ENCODE data around the gene SKA1. TPM values are rescaled to one million over a fixed set of nuclear protein-coding genes. Genes with fewer than 3 reads are reported as not detected.
"Not testable (repeated sequence)": the region's sequence is repeated elsewhere in the genome, so short reads cannot be mapped to it uniquely, and the experiment has no call there.

The SKA1 gene
- total RNA-seq, 4 donors from 2014 or later: 0.45 TPM; not detected in 3

- no peak overlapping the region for H3K4me3 ChIP-seq (replicated peaks in 1 of 3)
- intact Hi-C loops (cut with DNase I): no loop called here
- H3K9me3 ChIP-seq: no peaks in the 10 kb centered on the region
- no peaks in the 10 kb centered on the region for H3K36me3 ChIP-seq
- no peaks in the 10 kb centered on the region for H3K4me1 ChIP-seq
- no peak for DNase-seq
- H3K27ac ChIP-seq: no peak overlapping the region
- no peaks in the 10 kb centered on the region for H3K27me3 ChIP-seq
- WGBS, 2 donors: 56 to 61% methylated on average over 17 of the region's 17 CpGs
- TF ChIP-seq, protein P1, sequence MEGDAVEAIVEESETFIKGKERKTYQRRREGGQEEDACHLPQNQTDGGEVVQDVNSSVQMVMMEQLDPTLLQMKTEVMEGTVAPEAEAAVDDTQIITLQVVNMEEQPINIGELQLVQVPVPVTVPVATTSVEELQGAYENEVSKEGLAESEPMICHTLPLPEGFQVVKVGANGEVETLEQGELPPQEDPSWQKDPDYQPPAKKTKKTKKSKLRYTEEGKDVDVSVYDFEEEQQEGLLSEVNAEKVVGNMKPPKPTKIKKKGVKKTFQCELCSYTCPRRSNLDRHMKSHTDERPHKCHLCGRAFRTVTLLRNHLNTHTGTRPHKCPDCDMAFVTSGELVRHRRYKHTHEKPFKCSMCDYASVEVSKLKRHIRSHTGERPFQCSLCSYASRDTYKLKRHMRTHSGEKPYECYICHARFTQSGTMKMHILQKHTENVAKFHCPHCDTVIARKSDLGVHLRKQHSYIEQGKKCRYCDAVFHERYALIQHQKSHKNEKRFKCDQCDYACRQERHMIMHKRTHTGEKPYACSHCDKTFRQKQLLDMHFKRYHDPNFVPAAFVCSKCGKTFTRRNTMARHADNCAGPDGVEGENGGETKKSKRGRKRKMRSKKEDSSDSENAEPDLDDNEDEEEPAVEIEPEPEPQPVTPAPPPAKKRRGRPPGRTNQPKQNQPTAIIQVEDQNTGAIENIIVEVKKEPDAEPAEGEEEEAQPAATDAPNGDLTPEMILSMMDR (IDR thresholded peaks at IDR 0.05): no peak
- TF ChIP-seq POLR2A (IDR thresholded peaks at IDR 0.05): no peak
These were observed 30.9 kb downstream of the SKA1 start for GRCh38 chr18:50405582-50406271.

DNA sequence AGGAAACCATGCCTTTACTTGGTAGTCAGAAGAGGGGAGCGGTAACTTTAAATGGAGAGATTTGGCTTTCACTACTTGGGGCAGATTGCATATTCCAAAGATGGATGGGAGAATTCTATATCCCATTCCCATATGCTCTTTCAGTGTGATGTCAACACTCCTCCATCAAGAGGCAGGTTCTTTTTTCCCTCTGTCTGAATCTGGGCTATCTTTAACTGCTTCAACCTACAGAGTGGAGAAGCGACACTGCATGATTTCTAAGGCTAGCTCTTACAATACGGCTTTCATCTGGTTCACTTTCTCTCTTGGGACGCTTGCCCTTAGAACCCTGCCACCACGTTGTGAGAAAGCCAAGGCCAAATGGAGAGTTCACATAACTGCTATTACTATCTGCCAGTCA is 34.4 kb downstream of the SKA1 start:
- DNase-seq: no peak
- Histone ChIP-seq H3K4me3 (replicated peaks in 1 of 3) (no peak overlapping the region), H3K27me3 (no peaks in the 10 kb centered on the region), H3K27ac (no peak overlapping the region), H3K4me1 (no peaks in the 10 kb centered on the region), H3K36me3 (no peaks in the 10 kb centered on the region), H3K9me3 (no peaks in the 10 kb centered on the region)
- no peak for TF ChIP-seq POLR2A (IDR thresholded peaks at IDR 0.05)
- TF ChIP-seq, protein P1 (IDR thresholded peaks at IDR 0.05): no peak
- WGBS, 2 donors: 76 to 78% methylated on average over 5 of the region's 5 CpGs
- intact Hi-C loops (cut with DNase I): no loop called here

- Histone ChIP-seq H3K36me3 (no peaks in the 10 kb centered on the region), H3K27me3 (no peaks in the 10 kb centered on the region), H3K4me3 (replicated peaks in 1 of 3) (no peak overlapping the region), H3K27ac (no peak overlapping the region), H3K4me1 (no peaks in the 10 kb centered on the region), H3K9me3 (no peaks in the 10 kb centered on the region)
- no peak for DNase-seq
- intact Hi-C loops (cut with DNase I): no loop called here
- WGBS, 2 donors: 78 to 85% methylated on average over 4 of the region's 4 CpGs
- no peak for TF ChIP-seq POLR2A (IDR thresholded peaks at IDR 0.05)
- TF ChIP-seq, protein P1 (IDR thresholded peaks at IDR 0.05): no peak
These were observed 35.2 kb downstream of the SKA1 start for GRCh38 chr18:50410008-50410407.

GRCh38 chr18:50410894-50411293 is 36.0 kb downstream of the SKA1 start:
- TF ChIP-seq, protein P1 (IDR thresholded peaks at IDR 0.05): no peak
- no peak for TF ChIP-seq POLR2A (IDR thresholded peaks at IDR 0.05)
- WGBS, 2 donors: 74 to 75% methylated on average over 1 of the region's 1 CpG
- Histone ChIP-seq H3K4me1 (no peaks in the 10 kb centered on the region), H3K27me3 (no peaks in the 10 kb centered on the region), H3K4me3 (replicated peaks in 1 of 3) (no peak overlapping the region), H3K9me3 (no peaks in the 10 kb centered on the region), H3K27ac (no peak overlapping the region), H3K36me3 (no peaks in the 10 kb centered on the region)
- intact Hi-C loops (cut with DNase I): no loop called here
- no peak for DNase-seq

DNA sequence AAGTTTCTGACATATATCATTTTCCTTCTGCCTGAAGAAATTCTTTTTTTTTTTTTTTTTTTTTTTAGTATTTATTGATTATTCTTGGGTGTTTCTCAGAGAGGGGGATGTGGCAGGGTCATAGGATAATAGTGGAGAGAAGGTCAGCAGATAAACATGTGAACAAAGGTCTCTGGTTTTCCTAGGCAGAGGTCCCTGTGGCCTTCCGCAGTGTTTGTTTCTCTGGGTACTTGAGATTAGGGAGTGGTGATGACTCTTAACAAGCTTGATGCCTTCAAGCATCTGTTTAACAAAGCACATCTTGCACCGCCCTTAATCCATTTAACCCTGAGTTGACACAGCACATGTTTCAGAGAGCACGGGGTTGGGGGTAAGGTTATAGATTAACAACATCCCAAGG is 42.0 kb downstream of the SKA1 start:
- H3K4me1 ChIP-seq; H3K27me3 ChIP-seq; H3K27ac ChIP-seq; H3K4me3 ChIP-seq (replicated peaks in 1 of 3); H3K9me3 ChIP-seq; DNase-seq; H3K36me3 ChIP-seq; intact Hi-C loops (cut with DNase I): not testable (repeated sequence)
- WGBS, 2 donors: 38 to 44% methylated on average over 3 of the region's 3 CpGs

DNA sequence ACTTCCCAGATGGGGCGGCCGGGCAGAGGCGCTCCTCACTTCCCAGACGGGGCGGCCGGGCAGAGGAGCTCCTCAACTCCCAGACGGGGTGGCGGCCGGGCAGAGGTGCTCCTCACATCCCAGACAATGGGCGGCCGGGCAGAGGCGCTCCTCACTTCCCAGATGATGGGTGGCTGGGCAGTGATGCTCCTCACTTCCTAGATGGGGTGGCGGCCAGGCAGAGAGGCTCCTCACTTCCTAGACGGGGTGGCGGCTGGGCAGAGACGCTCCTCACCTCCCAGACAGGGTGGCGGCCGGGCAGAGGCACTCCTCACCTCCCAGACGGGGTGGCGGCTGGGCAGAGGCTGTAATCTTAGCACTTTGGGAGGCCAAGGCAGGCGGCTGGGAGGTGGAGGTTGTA is 42.9 kb downstream of the SKA1 start:
- H3K36me3 ChIP-seq; intact Hi-C loops (cut with DNase I); H3K27me3 ChIP-seq; H3K4me3 ChIP-seq (replicated peaks in 1 of 3); H3K4me1 ChIP-seq; H3K9me3 ChIP-seq; DNase-seq; H3K27ac ChIP-seq: not testable (repeated sequence)
- 96% methylated on average over 14 of the region's 21 CpGs; no CpG with 5 or more reads in 1 of the 2 donors for WGBS, 2 donors

Measured in thyroid gland (tissue), 4 donors.